ENCODE results near the gene MESP2.
A peak's percentile ranks its signal among the peaks of the same experiment; 100 is the strongest.
"Not testable (repeated sequence)": the region's sequence is repeated elsewhere in the genome, so short reads cannot be mapped to it uniquely, and the experiment has no call there.

The MESP2 gene

DNA sequence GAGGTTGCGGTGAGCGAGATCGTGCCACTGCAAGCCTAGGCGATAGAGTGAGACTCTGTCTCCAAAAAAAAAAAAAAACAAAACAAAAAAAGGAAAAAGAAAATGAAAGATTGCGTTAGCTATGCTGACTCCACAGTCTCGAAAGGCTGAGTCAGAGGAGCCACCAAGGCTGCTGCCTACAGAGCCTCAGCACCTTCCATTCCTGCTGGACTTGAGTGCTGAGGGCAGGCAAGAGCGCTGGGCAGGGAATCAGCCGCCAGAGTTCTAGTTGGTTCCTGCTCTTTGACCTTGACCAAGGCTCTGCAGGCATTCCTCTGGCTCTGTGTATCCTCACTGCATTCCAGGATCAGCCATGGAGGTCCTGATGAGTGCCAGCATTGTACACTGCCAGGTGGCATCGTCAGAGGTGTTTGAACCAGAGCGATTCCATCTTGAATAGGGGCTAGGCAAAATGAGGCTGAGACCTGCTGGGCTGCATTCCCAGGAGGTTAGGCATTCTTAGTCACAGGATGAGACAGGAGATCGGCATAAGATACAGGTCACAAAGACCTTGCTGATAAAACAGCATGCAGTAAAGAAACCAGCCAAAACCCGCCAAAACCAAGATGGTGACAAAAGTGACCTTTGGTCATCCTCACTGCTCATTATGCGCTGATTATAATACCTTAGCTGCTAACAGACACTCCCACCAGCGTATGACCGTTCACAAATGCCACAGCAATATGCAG lies 5.9 kb downstream of the MESP2 start:
- DNase-seq: peak; percentile 56

DNA sequence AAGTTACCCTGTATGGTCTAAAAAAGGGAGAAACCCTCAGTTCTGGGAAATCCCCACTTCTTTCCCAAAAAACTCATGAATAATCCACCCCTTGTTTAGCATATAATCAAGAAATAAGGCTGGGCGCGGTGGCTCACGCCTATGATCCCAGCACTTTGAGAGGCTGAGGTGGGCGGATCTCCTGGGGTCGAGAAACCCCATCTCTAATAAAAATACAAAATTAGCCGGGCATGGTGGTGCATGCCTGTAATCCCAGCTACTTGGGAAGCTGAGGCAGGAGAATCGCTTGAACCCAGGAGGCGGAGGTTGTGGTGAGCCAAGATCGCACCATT lies 6.5 kb downstream of the MESP2 start:
- not testable (repeated sequence) for DNase-seq

DNA sequence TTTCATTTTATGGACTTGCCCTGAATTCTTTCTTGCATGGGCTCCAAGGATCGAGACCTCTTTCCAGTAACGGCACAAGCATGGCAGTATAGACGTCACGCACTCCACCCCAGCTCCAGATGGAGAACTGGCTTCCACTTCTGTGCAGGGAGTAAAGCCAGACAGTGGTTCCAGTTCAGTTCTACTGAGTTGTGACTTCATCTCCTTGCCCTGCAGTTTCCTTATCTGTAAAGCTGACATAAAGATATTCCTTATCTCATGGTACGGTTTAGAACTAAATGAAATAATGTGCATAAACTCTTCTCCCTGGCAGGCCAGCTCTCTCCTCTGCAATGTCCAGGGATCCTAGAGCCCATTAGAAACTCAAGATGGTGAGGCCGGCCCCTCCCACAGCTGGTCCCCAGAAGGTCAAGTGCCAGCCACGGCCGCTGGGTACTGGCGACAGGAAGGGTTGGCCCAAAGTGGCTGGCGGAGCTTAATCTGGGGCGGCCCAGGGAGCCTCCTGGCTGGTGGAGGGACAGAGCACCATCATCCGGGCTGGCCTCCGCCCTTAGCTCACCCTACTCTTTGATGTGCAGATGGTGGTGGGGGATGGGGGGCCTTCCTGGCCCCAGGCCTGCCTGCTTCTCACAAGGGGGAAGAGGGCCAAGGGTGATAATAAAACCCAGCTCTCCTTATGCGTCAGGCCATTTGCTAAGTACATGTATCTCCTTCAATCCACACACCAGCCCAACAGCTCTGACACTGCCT lies 7.2 kb downstream of the MESP2 start:
- DNase-seq: no peak

DNA sequence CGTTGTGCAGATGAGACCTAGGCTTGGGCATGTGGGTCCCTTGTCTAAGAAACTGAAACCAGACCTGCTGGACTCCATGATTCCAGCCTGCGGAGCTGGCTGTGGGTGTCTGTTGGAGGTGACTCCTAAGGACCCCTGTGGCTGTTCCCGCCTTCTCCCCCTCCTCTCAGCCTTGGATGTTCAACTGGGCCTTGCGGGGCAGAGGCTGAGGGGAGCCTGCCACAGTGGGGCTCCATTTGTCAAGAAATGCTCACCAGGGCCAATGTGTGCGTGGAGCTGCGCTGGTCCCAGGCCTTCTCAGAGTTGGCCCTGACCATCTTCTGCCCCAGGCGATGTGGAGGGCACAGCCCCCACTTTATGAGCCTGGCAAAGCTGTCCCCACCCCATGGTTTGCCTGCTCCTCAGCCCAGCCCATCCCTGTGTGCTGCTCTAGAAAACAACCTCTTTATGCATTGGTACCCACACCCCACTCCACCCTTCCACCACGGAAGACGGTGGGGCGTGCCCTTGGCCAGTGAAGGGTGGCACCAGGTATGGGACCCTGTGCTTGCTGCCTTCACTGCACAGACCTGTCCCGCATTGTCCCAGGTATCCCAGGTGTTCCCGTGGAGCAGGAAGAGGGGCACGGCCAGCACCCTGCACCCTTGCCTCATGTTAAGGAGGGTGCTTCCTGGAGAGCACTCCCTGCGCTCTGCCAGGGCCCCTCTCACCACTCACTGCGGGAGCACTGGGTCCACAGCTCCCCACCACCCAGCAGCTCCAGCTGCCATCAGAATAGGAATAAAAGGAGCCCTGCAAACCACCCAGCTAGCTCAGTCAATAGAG lies 7.9 kb downstream of the MESP2 start:
- no peak for DNase-seq

DNA sequence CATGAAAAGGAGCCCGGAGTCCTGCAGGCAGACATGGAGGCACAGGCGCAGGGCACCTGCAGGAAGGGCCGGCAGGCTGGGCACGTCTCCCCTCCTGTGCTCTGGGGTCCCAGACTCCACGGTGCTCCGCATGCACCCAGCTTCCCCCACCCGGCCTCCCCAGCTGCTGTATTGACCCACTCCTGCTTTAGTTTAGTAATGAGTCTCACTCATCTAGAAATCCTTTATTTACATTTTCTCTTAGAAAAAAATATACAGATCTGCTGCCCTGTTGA lies 8.5 kb downstream of the MESP2 start:
- no peak for DNase-seq

DNA sequence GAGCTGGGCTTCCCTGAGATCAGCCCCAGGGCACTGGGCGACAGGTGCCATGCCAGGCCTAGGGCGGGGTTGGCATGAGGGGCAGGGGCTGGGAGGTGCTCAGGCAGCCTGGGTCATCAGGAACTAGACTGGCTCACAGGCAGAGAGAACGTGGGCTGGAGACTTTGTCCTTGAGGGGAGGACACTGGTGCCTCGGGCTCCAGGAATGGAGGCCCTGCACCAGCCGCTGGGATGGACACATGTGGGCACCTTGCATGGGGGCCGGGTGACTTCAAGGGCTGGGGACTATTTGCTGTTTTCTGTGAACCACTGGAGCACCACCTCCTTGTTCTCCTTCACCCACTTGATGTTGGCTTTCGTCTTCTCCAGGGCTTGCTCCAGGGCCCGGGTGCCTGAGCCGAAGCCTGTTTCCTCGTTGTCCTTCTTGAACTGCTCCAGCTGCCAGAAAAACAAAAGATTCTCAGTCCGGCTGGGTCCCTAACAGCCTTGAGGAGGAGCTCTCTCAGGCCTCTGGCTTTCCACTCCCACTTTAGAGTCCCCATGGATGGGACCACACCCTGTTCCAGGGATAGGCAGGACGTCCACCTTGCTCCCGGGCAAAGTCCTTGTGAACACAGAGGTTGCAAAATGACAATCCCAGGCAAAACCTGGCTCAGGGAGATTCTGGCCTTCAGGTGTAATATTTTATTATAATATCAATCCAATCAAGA lies 9.1 kb downstream of the MESP2 start:
- DNase-seq: no peak

DNA sequence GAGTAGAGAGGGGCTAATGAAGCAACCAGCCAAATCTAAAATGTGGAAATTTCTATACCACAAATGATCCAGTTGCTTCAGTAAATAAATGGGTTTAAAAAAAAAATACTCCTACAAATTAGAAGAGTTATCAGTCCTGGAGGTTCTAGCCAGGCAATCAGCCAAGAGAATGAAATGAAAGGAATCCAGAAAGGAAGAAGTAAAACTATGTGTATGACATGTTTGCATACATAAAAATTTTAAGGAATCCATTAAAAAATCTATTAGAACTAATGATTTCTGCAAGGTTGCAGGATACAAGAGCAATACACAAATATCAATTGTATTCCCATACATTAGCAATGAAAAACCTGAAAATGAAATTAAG lies 9.6 kb downstream of the MESP2 start:
- DNase-seq: no peak

DNA sequence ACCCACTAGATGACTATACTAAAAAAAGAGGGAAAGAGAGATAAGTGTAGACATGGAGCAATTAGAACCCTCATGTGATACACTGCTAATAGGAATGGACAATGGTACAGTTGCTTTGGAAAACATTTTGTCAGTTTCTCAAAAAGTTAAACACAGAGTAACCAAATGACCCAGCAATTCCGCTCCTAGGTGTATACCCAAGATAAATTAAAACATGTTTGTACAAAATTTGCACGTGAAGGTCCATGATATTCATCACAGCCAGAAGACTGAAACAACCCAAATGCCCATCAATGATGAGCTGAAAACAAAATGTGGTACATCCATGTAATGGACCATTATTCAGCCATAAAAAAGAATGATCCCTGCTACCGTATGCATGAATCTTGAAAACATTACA lies 11.8 kb downstream of the MESP2 start:
- no peak for DNase-seq

DNA sequence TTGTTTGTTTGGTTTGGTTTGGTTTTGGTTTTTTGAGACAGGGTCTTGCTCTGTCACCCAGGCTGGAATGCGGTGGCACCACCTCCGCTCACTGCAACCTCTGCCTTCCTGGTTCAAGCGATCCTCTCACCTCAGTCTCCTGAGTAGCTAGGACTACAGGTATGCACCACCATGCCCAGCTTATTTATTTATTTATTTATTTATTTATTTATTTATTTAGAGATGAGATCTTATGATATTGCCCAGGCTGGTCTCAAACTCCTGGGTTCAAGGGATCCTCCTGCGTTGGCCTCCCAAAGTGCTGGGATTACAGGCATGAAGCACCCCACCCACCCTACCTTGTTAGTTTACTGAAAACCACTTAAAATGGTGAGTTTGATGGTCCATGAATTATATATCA lies 12.5 kb downstream of the MESP2 start:
- DNase-seq: not testable (repeated sequence)

DNA sequence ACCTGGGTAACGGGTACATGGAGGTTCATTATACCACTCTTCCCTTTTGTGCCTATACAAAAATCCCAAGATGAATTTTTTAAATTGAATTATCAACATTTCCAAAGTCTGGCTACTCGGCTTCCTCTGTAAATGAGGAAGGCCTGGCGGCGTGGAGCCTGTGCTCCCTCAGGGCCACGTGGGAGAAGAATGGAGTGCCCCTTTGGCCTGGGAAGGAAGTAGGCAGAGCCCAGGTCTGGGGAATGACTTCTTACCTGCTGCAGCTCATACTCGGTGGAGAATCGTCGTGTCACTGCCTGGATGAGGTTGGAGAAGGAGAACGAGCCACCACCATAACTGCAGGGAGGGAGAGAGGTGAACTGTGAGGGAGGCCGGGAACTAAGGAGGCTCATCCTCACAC lies 14.1 kb downstream of the MESP2 start:
- DNase-seq: no peak

DNA sequence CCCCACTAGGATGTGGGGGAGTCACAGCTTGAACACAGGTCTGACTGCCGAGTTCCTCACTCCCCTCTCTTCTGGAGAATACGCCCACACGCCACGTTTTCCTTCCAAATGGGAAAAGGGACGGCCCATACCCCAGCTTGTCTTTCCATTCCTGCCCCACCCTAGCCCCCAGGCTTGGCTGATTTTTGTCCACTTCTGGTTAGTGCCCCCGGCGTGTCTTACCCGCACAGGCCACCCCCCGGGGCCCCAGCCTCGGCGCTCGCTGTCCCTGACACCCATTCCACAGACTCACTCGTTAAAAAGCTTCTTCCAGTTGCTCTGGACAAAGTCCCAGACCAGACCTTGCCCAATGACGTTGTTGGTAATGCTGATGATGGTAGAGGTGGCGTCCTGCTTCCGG lies 14.5 kb downstream of the MESP2 start:
- DNase-seq: no peak

DNA sequence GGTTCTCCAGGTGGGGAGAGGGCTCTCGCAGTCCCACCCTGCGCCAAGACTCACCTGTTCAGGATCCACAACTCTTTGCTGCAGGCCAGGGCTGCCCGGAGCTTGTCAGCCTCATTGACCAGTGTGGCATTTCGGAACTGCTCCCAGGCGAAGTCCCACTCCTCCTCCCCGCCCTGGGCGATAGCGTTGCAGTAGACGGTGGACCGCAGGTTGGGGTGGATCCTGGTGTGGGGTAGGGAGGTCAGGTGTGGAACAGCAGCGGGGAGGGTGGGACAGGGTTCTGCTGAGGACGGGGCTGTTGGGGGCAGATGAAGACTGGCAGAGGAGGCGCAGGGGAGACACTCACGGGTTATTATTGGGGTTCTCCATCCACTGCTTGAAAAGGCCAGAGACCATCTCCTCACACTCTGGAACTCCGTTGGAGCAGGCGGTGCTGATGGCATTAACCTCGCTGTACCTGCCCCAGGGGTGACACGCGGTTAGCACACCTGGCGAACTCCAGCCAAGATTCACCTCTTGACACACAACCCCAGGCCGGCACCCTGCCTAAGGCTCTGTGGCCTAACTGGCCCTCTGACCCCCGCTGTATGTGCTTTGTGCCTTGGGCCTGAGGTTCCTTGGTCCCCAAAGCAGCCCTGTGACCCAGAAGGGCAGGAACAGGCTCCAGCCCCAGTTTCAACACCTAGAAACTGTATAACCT lies 16.1 kb downstream of the MESP2 start:
- DNase-seq: no peak

DNA sequence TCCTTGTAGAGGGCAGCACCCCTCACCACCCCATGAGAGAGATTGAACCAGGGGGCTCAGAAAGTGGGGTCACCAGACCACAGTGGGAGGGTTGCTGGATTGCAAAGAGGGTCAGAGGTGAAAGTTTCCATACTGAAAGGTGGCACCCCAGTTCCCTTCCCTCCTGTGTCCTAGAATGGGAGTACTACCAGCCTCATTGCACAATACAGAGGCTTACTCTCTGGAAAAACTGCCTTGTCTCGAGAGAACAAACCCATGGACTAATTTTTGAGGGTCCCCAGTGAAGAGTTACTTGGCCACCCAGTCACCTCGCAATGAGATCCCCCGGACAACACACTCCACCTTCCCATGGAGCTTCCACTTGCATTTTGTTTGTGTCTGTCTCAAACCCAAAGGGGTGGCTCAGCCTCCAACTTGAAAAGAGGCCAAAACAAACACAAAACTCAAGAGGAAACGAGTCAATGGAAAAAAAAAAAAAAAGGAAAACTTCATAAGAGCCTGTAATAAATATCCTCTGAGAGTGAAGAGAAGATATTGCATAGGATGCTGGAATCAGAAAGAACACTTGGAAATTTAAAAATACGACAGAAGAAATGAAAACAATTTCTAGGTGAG lies 18.6 kb downstream of the MESP2 start:
- DNase-seq: no peak

DNA sequence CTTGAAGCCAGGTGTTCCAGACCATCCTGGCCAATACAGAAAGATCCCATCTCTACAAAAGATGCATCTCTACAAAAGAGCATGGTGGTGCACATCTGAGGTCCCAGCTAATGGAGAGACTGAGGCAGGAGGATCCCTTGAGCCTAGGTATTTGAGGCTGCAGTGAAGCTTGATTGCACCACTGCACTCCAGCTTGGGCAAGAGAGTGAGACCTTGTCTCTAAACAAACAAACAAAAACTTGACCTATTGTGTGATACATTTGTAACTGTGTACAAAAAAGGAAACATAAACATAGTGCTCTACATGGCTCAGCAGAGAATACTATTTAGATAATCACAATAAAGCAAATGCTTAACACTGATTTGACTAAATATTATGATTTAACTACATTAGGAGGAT lies 19.9 kb downstream of the MESP2 start:
- DNase-seq: no peak

DNA sequence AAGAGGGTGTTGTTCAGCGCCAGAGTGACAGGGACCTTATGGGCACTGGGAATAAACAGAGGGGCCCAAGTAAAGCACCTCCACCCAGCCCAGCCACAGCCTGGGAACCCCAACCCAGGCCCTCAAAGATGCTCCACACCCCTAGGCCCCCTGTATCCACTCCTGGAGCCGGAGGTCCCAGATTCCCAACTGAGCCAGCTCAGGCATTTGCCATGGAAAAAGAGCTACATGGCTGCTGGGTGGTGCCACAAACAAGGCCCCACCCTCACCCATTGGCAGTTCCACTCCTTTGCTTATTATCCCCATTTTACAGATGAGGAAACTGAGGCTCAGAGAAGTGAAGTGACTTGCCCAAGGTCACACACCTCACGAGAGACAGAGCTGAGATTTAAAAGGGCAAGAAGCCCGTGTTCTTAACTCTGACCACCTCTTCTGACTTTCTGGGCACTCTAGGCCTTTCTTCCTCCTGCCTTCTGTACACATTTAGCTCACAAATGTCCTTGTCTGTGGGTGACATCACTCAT lies 21.6 kb downstream of the MESP2 start:
- DNase-seq: no peak

DNA sequence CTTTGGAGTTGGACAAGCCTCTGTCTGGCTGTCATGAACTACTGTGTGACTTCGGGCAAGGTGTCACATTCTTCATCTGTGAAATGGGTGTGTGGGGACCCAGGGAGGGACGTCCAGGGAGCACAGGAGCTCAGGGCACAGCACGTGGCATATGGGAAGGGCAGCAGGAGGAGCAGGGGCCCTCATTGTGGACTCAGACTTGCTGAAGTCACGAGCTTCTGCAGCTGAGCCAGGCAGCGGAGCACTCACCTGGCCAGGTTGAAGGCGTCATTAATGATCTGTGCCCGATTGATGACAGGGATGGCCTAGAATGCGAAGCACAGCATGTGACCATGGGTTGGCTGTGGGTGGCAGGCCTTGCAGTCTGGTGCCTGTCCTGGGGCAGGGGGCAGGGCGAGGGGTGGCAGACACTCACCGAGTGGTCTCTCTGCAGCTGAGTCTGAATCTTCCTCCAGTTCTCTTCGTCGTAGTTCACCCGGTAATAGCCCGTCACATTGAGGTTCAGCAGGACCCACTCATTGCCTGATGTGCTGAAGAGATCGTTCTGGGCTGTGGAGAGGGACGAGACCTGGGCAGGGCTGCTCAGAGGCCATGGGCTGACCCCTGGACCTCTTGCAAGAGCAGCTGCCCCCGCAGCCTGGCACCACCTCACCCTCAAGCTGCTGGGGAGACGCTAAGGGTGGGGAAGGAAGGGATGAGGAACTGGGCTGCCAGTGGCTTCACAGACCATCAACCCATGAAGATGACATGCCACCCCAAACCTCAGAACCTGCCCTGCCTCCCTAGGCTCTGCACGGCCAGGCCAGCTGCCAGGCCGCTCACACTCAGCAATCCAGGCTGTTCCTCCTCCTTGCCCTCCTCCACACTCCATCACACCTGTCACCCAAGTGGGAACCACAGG lies 23.1 kb downstream of the MESP2 start:
- DNase-seq: no peak

DNA sequence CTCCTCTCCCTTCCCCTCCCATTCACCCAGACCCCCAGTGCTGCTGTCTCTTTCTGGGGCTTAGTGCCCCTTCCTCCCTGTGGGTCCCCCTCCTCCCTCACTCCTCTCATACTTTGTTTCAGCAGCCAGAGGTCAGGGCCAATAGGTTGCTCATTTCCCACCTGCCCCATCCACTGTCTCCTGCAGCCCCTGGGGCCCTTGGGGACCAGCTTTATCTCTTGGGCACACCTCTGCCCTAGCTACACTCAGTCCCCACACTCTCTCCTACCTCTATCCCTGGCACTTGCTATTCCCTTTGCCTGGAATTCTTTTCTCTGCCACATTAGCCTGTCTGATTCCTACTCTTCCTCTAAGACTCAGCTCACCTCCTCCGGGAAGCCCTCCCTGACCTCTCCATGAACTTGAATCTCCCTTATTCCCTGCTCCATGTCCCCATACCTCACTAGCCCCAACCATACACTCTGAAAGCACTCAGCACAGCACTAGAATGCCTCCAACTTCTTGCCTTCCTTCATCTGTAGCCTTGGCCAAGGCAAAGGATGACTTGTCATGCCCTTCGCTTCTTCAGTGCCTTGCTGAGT lies 23.9 kb downstream of the MESP2 start:
- DNase-seq: no peak

DNA sequence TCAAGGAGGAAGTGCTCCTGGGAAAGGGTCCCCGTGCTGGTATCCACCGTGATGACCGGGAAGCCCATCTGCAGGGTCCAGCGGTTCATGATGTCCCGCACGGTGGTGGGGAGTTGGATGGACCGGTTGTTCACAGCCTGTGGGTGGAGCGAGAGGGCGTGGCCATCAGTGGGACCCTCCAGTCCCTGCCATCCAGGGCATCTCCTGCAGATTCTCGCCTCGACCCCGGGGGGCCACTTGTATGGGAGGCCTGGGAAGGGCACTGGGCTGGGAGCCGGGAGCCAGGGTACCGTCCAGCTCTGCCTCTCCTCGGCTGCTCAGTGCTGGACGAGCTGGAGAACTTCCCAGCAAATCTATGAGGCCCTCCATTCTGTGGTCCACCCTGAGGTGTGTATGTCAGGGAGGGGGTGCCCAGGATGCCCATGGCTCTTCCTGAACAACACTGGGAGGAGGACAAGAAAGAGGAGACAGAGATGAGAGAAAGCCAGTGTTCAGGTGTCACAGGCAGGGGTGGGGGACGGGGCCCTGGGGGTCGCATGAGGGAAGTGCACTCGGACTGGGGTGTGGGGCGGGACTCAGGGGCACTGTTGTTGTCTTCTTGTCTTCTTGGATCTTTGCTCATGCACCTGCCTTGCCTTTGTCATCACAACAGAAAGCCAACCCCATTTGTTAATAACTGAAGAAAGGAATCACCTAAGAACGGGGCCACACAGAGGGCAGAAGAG lies 25.5 kb downstream of the MESP2 start:
- DNase-seq: no peak

DNA sequence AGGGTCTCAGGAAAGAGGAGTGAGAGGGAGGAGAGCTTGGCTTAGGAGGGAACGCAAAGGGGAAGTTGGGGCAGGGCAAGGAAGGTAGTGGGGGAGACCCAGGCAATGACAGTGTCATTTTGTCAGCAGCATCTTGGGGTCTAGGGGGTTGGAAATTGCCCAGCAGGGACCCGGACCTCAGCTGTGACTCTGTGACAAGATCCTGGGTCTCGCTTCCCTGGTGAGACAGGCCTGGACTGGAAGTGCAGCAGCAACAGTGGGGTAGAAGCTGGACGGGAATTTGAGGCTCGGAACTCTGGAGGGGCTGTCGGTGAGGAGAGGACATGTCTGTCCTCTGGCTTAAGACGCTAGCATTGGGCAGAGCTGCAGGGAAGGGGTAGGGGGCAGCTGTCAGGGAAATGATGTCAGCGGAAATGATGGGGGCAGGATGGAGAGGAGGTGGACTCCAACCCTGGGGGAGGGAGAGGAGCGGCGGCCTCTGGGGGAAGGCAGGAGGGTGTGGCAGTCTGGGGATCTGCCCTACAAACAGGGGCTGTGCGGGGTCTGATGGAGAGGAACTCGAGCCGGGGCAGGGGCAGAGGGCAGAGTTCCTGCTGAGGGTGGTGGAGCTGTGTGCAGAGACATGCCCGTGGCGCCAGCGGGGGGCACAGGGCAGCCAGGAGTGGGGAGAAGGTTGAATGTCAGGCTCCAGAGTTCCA lies 26.2 kb downstream of the MESP2 start:
- no peak for DNase-seq
